ENCODE results near the gene LRBA.
"Not testable (repeated sequence)": the region's sequence is repeated elsewhere in the genome, so short reads cannot be mapped to it uniquely, and the experiment has no call there.

LRBA gene

GRCh38 chr4:150801833-150802232 is 213.3 kb downstream of the LRBA start:
- no peak for DNase-seq (ENCODE audit: low read depth in 3 of 3)

- no peak for DNase-seq (ENCODE audit: low read depth in 3 of 3)
Observed at GRCh38 chr4:150799207-150799606, 215.9 kb downstream of the LRBA start.

GRCh38 chr4:150794706-150795105 is 220.4 kb downstream of the LRBA start:
- DNase-seq (ENCODE audit: low read depth in 3 of 3): no peak

- no peak for DNase-seq (ENCODE audit: low read depth in 3 of 3)
Observed at GRCh38 chr4:150789864-150790263, 225.2 kb downstream of the LRBA start.

- no peak for DNase-seq (ENCODE audit: low read depth in 3 of 3)
Observed at GRCh38 chr4:150784939-150785338, 230.1 kb downstream of the LRBA start.

- DNase-seq (ENCODE audit: low read depth in 3 of 3): no peak
Observed at GRCh38 chr4:150784305-150784704, 230.8 kb downstream of the LRBA start.

- DNase-seq (ENCODE audit: low read depth in 3 of 3): no peak
Observed at GRCh38 chr4:150782921-150783320, 232.2 kb downstream of the LRBA start.

GRCh38 chr4:150782311-150782710 is 232.8 kb downstream of the LRBA start:
- no peak for DNase-seq (ENCODE audit: low read depth in 3 of 3)

- DNase-seq (ENCODE audit: low read depth in 3 of 3): no peak
Observed at GRCh38 chr4:150781191-150781590, 233.9 kb downstream of the LRBA start.

GRCh38 chr4:150779707-150780106 is 235.4 kb downstream of the LRBA start:
- no peak for DNase-seq (ENCODE audit: low read depth in 3 of 3)

GRCh38 chr4:150773729-150774449 is 241.2 kb downstream of the LRBA start:
- no peak for DNase-seq (ENCODE audit: low read depth in 3 of 3)

GRCh38 chr4:150773032-150773431 is 242.1 kb downstream of the LRBA start:
- no peak for DNase-seq (ENCODE audit: low read depth in 3 of 3)

- DNase-seq (ENCODE audit: low read depth in 3 of 3): no peak
Observed at GRCh38 chr4:150771382-150771781, 243.7 kb downstream of the LRBA start.

- DNase-seq (ENCODE audit: low read depth in 3 of 3): no peak
Observed at GRCh38 chr4:150769845-150770244, 245.2 kb downstream of the LRBA start.

GRCh38 chr4:150769248-150769647 is 245.8 kb downstream of the LRBA start:
- no peak for DNase-seq (ENCODE audit: low read depth in 3 of 3)

GRCh38 chr4:150768497-150768896 is 246.6 kb downstream of the LRBA start:
- no peak for DNase-seq (ENCODE audit: low read depth in 3 of 3)

- DNase-seq (ENCODE audit: low read depth in 3 of 3): no peak
Observed at GRCh38 chr4:150765216-150765615, 249.9 kb downstream of the LRBA start.

- no peak for DNase-seq (ENCODE audit: low read depth in 3 of 3)
Observed at GRCh38 chr4:150751648-150752047, 263.4 kb downstream of the LRBA start.

GRCh38 chr4:150750824-150751223 is 264.3 kb downstream of the LRBA start:
- no peak for DNase-seq (ENCODE audit: low read depth in 3 of 3)

GRCh38 chr4:150746156-150746555 is 268.9 kb downstream of the LRBA start:
- no peak for DNase-seq (ENCODE audit: low read depth in 3 of 3)

- DNase-seq (ENCODE audit: low read depth in 3 of 3): no peak
Observed at GRCh38 chr4:150744570-150744969, 270.5 kb downstream of the LRBA start.

GRCh38 chr4:150743564-150744342 is 271.3 kb downstream of the LRBA start:
- no peak for DNase-seq (ENCODE audit: low read depth in 3 of 3)

GRCh38 chr4:150742930-150743329 is 272.2 kb downstream of the LRBA start:
- not testable (repeated sequence) for DNase-seq (ENCODE audit: low read depth in 3 of 3)

All from stimulated activated CD4-positive, alpha-beta T cell treated with anti-CD3 and anti-CD28 coated beads, TNF-alpha, amount 100 ng/mL, for 24 hours (primary cell).